Activated CD4-positive, alpha-beta T cell treated with anti-CD3 and anti-CD28 coated beads, Interleukin-2, amount 50 U/mL, for 16 hours (primary cell): ENCODE results near the gene AKT3.

Experiments used
- DNase-seq: peaks from one replicate; pipeline ENCODE4 v3.0.0-alpha.2; 2020

The AKT3 gene

GRCh38 chr1:243501002-243501401 lies 349.0 kb downstream of the AKT3 start:
- no peak for DNase-seq

- no peak for DNase-seq
Observed at GRCh38 chr1:243500512-243500911, 349.5 kb downstream of the AKT3 start.

DNA sequence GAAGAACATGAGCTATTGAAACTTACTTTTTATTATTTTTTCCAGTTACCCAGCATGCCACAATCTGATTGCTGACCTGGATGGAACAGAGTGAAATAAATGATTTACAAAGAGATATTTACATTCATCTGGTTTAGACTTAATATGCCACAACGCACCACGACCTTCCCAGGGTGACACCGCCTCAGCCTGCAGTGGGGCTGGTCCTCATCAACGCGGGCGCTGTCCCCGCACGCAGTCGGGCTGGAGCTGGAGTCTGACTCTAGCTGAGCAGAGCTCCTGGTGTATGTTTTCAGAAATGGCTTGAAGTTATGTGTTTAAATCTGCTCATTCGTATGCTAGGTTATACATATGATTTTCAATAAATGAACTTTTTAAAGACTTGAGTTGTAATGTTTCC lies 350.3 kb downstream of the AKT3 start:
- DNase-seq = no peak

DNA sequence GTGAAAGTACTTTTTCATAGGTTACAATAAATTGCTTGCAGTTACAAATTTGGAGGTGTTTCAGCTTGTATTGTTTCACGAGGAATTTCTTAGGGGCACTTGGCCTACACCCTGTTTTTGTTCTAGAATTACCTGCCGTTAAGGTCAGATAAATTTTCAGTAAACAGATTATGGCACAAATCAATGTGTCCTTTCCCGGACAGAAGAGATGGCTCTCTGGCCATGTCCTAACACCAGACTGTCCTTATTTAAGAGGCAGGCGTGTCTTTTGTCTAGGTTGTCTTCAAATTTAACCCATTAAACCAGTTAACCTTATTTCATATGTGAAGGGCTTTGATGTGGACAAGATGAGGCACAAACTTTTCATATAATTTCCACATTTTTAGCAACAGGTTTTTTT lies 350.8 kb downstream of the AKT3 start:
- DNase-seq = no peak

GRCh38 chr1:243497939-243498681 lies 351.9 kb downstream of the AKT3 start:
- DNase-seq = no peak

- DNase-seq = no peak
Observed at GRCh38 chr1:243496806-243497205, 353.2 kb downstream of the AKT3 start.

- DNase-seq = no peak
Observed at GRCh38 chr1:243496187-243496646, 353.8 kb downstream of the AKT3 start.

- DNase-seq = no peak
Observed at GRCh38 chr1:243495442-243496186, 354.4 kb downstream of the AKT3 start.

DNA sequence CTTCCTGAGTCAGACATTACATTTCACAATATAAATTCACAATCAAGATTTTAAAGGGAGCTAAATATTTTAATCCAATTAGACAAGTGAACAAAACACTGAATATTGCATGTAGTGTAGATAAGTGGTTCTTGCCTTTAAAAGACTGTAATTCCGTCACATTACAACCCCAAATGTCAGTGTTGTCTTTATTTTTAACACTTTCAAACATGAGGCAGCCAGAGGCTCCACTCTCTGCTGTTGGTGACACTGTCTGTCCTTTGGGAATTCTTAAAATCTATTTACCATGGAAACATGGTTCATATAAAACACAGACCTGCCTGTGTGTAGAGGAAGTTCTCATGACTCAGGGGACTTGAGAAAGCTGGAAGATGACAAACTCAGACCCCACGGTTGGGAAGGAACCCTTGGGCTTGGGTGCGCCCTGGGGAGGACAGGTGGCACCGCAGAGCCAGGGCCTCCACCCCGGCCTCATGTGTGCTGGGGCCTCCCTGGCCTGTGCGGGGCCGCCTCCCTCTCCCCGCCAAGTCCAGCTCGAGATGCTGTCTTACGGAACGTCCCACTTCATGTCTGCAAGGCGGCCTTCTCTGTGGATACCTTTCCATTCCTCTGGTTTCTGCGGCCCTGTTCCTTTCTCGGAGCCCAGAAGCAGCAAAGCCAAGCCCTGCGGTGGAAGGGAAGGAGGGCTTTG lies 355.2 kb downstream of the AKT3 start:
- no peak for DNase-seq

- DNase-seq = no peak
Observed at GRCh38 chr1:243493156-243494129, 356.6 kb downstream of the AKT3 start.

- no peak for DNase-seq
Observed at GRCh38 chr1:243490748-243491686, 359.0 kb downstream of the AKT3 start.

DNA sequence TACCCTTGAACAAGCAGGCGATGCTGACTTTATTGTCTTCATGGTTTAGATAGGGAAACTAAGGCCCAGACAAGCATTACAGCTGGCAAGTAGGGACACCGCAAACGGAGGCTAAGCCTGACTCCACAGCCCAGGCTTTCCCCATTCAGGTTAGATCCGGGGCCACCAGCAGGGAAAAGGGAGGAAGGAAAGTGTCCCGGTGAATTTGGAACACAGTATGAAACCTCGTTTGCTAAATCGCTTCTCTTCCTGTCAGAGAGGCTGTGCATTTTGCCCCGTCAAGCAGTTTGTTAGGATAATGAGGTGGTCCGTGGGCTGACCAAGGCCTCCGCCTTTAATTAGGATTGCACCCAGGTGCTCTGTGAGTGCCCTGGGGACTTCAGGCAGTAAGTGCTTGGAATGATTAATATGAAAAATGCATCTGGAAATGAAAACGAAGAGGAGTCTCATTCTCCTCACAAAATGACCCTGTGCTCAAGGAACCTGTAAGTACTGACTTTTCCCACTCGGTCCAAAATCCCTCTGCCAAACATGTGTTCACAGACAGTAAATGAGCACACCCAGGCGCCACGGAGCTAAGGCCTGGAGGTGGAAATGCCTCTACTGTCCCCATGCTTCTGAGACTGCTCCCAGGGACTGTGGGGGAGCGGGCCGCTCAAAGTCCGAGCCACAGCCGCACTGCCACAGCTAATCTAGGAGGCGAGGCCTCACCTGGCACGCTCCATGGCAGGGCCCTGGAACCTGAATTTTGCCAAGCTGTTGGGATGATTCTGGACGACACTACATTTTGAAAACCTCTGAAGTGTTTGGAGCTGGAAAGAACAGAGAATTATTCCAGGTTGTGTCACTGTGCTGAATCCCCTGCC lies 360.1 kb downstream of the AKT3 start:
- no peak for DNase-seq

- no peak for DNase-seq
Observed at GRCh38 chr1:243489158-243489527, 360.9 kb downstream of the AKT3 start.

- DNase-seq = no peak
Observed at GRCh38 chr1:243488459-243489157, 361.4 kb downstream of the AKT3 start.

- no peak for DNase-seq
Observed at GRCh38 chr1:243487649-243488227, 362.3 kb downstream of the AKT3 start.

GRCh38 chr1:243487036-243487648 lies 362.9 kb downstream of the AKT3 start:
- no peak for DNase-seq

- no peak for DNase-seq
Observed at GRCh38 chr1:243483952-243484351, 366.1 kb downstream of the AKT3 start.

DNA sequence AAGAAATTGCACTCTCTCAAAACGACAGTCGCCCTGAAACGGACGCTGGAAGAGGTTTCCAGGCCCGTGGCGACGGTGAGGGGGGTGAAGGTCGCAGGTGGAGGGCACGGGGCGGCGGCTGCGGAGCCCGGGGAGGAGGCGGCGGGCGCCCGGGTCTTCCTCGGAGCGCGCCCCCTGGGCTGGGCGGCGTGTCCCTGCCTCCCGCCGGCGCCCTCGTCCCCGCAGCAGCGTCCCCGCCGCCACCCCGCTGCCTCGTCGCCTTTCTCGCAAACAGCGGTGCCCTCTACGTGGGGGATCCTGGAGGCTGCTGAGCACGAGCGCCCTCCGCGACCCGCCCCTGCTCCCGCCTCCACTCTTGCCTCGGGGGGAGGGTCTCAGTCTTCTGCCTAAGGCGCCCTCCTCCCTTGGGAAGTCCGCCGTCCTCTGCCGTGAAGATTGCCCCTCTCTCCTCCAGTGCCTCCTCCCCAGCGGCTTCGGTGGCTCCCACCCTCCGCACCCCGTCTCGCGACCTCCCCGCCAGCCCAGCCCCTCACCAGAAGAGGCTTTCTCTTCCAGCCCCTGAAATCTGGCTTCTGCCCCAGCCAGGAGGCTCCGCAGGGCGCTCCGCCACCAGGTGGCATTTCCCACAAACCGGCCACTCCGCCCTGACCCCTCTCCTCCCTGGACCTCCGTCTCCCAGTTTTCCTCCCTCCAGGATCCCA lies 366.8 kb downstream of the AKT3 start:
- no peak for DNase-seq
